Memory B cell (primary cell): ENCODE results near the gene DENND4C.

Source experiments
- ATAC-seq: fragments of 150-1000 bp; cut with Tn5 transposase; 2 replicates; pipeline ENCODE4 v1.10.0; 2021; ENCODE audit warnings: low read depth, mild to moderate bottlenecking, moderate library complexity
- DNase-seq, 2 donors: peaks; one replicate each; pipeline ENCODE4 v3.0.0; 2022; ENCODE audit warnings: low spot score in 2 of 2
- H3K27ac Mint-ChIP-seq: one replicate; pipeline ENCODE4 v1.8.0; 2022; ENCODE audit warnings: mild to moderate bottlenecking, moderate library complexity, mixed read lengths
- H3K27me3 Mint-ChIP-seq: one replicate; pipeline ENCODE4 v1.8.0; 2022; ENCODE audit warnings: mixed read lengths
- H3K36me3 Mint-ChIP-seq: one replicate; pipeline ENCODE4 v1.8.0; 2022; ENCODE audit warnings: mild to moderate bottlenecking, mixed read lengths
- H3K4me1 Mint-ChIP-seq: one replicate; pipeline ENCODE4 v1.8.0; 2022; ENCODE audit warnings: mixed read lengths
- H3K4me3 Mint-ChIP-seq: one replicate; pipeline ENCODE4 v1.8.0; 2022; ENCODE audit warnings: mild to moderate bottlenecking, moderate library complexity, mixed read lengths
- H3K9me3 Mint-ChIP-seq: one replicate; pipeline ENCODE4 v1.8.0; 2022; ENCODE audit warnings: mixed read lengths

Gene DENND4C

GRCh38 chr9:19201899-19202891, 28.3 kb upstream of the DENND4C start:
- no peak for ATAC-seq
- peaks cover 1% of the 10 kb centered on the region for H3K27me3 Mint-ChIP-seq
- no peaks in the 10 kb centered on the region for H3K4me1 Mint-ChIP-seq
- H3K27ac Mint-ChIP-seq = no peak overlapping the region
- no peak for DNase-seq
- peaks cover 1% of the 10 kb centered on the region for H3K36me3 Mint-ChIP-seq
- H3K9me3 Mint-ChIP-seq = no peaks in the 10 kb centered on the region
- H3K4me3 Mint-ChIP-seq = no peak overlapping the region

GRCh38 chr9:19203058-19203457, 27.4 kb upstream of the DENND4C start:
- no peak overlapping the region for H3K4me3 Mint-ChIP-seq
- H3K9me3 Mint-ChIP-seq = no peaks in the 10 kb centered on the region
- H3K36me3 Mint-ChIP-seq = peaks cover 1% of the 10 kb centered on the region
- no peak for DNase-seq
- H3K27me3 Mint-ChIP-seq = peaks cover 1% of the 10 kb centered on the region
- H3K27ac Mint-ChIP-seq = no peak overlapping the region
- ATAC-seq = no peak
- H3K4me1 Mint-ChIP-seq = no peaks in the 10 kb centered on the region

- no peak for DNase-seq
- peaks cover 1% of the 10 kb centered on the region for H3K27me3 Mint-ChIP-seq
- H3K36me3 Mint-ChIP-seq = no peaks in the 10 kb centered on the region
- no peaks in the 10 kb centered on the region for H3K9me3 Mint-ChIP-seq
- no peak overlapping the region for H3K4me3 Mint-ChIP-seq
- H3K27ac Mint-ChIP-seq = no peak overlapping the region
- no peaks in the 10 kb centered on the region for H3K4me1 Mint-ChIP-seq
- ATAC-seq = no peak
Measured at GRCh38 chr9:19208653-19209052, 21.8 kb upstream of the DENND4C start.

GRCh38 chr9:19209188-19209587, 21.3 kb upstream of the DENND4C start:
- no peak overlapping the region for H3K4me3 Mint-ChIP-seq
- no peaks in the 10 kb centered on the region for H3K9me3 Mint-ChIP-seq
- no peaks in the 10 kb centered on the region for H3K4me1 Mint-ChIP-seq
- no peak overlapping the region for H3K27ac Mint-ChIP-seq
- ATAC-seq = no peak
- H3K36me3 Mint-ChIP-seq = no peaks in the 10 kb centered on the region
- H3K27me3 Mint-ChIP-seq = peaks cover 1% of the 10 kb centered on the region
- DNase-seq = no peak

GRCh38 chr9:19213823-19214222, 16.7 kb upstream of the DENND4C start:
- H3K9me3 Mint-ChIP-seq = no peaks in the 10 kb centered on the region
- ATAC-seq (no peak), DNase-seq (no peak)
- H3K27ac Mint-ChIP-seq = no peak overlapping the region
- no peaks in the 10 kb centered on the region for H3K36me3 Mint-ChIP-seq
- H3K4me1 Mint-ChIP-seq = no peaks in the 10 kb centered on the region
- peaks cover 1% of the 10 kb centered on the region for H3K27me3 Mint-ChIP-seq
- no peak overlapping the region for H3K4me3 Mint-ChIP-seq

- H3K36me3 Mint-ChIP-seq = no peaks in the 10 kb centered on the region
- no peaks in the 10 kb centered on the region for H3K4me1 Mint-ChIP-seq
Measured at GRCh38 chr9:19216466-19216865, 14.0 kb upstream of the DENND4C start.

GRCh38 chr9:19221326-19221725, 9.2 kb upstream of the DENND4C start:
- Mint-ChIP-seq H3K9me3 (peaks cover 2% of the 10 kb centered on the region), H3K4me1 (no peaks in the 10 kb centered on the region), H3K27me3 (no peaks in the 10 kb centered on the region), H3K4me3 (no peak overlapping the region), H3K27ac (no peak overlapping the region), H3K36me3 (no peaks in the 10 kb centered on the region)
- DNase-seq = no peak
- no peak for ATAC-seq

More at GRCh38 chr9:19216466-19216865, 14.0 kb upstream of the DENND4C start:
- H3K9me3 Mint-ChIP-seq = peaks cover 2% of the 10 kb centered on the region
- peaks cover 1% of the 10 kb centered on the region for H3K27me3 Mint-ChIP-seq
- ATAC-seq (no peak), DNase-seq (no peak)
- H3K27ac Mint-ChIP-seq = no peak overlapping the region
- no peak overlapping the region for H3K4me3 Mint-ChIP-seq

GRCh38 chr9:19223724-19224123, 6.8 kb upstream of the DENND4C start:
- no peak overlapping the region for H3K4me3 Mint-ChIP-seq
- no peak overlapping the region for H3K27ac Mint-ChIP-seq
- no peaks in the 10 kb centered on the region for H3K36me3 Mint-ChIP-seq
- DNase-seq (no peak), ATAC-seq (no peak)
- H3K4me1 Mint-ChIP-seq = no peaks in the 10 kb centered on the region
- peaks cover 2% of the 10 kb centered on the region for H3K9me3 Mint-ChIP-seq
- H3K27me3 Mint-ChIP-seq = no peaks in the 10 kb centered on the region

- Mint-ChIP-seq H3K36me3 (no peaks in the 10 kb centered on the region), H3K27ac (no peak overlapping the region), H3K4me1 (no peaks in the 10 kb centered on the region), H3K4me3 (no peak overlapping the region), H3K9me3 (no peaks in the 10 kb centered on the region), H3K27me3 (no peaks in the 10 kb centered on the region)
- DNase-seq (no peak), ATAC-seq (no peak)
Measured at GRCh38 chr9:19224563-19224962, 5.9 kb upstream of the DENND4C start.

- H3K4me1 Mint-ChIP-seq = peaks cover 3% of the 10 kb centered on the region
- DNase-seq = peak; percentile 41 to 61
- no peak overlapping the region for H3K4me3 Mint-ChIP-seq
- H3K9me3 Mint-ChIP-seq = no peaks in the 10 kb centered on the region
- no peaks in the 10 kb centered on the region for H3K27me3 Mint-ChIP-seq
- peak; percentile 67 for ATAC-seq
- no peak overlapping the region for H3K27ac Mint-ChIP-seq
- H3K36me3 Mint-ChIP-seq = no peaks in the 10 kb centered on the region
Measured at GRCh38 chr9:19229595-19230354, 718 bp upstream of the DENND4C start.

GRCh38 chr9:19231126-19231903, 822 bp downstream of the DENND4C start:
- ATAC-seq (peak; percentile 5), DNase-seq (no peak)
- peaks cover 3% of the 10 kb centered on the region for H3K4me1 Mint-ChIP-seq
- no peaks in the 10 kb centered on the region for H3K36me3 Mint-ChIP-seq
- no peaks in the 10 kb centered on the region for H3K27me3 Mint-ChIP-seq
- H3K9me3 Mint-ChIP-seq = no peaks in the 10 kb centered on the region
- H3K27ac Mint-ChIP-seq = no peak overlapping the region
- no peak overlapping the region for H3K4me3 Mint-ChIP-seq

- H3K27me3 Mint-ChIP-seq = no peaks in the 10 kb centered on the region
- no peak overlapping the region for H3K27ac Mint-ChIP-seq
- no peaks in the 10 kb centered on the region for H3K9me3 Mint-ChIP-seq
- H3K4me1 Mint-ChIP-seq = peaks cover 6% of the 10 kb centered on the region
- H3K36me3 Mint-ChIP-seq = no peaks in the 10 kb centered on the region
- DNase-seq (no peak), ATAC-seq (no peak)
- H3K4me3 Mint-ChIP-seq = no peak overlapping the region
Measured at GRCh38 chr9:19231904-19232822, 1.7 kb downstream of the DENND4C start.

- no peak for ATAC-seq
- Mint-ChIP-seq H3K27ac (no peak overlapping the region), H3K4me1 (peaks cover 6% of the 10 kb centered on the region), H3K4me3 (no peak overlapping the region), H3K36me3 (no peaks in the 10 kb centered on the region), H3K9me3 (no peaks in the 10 kb centered on the region), H3K27me3 (no peaks in the 10 kb centered on the region)
- DNase-seq = no peak
Measured at GRCh38 chr9:19232823-19233194, 2.3 kb downstream of the DENND4C start.
